Naive thymus-derived CD4-positive, alpha-beta T cell (primary cell): ENCODE results near the gene FRMD4A. TPM values are rescaled to one million over a fixed set of nuclear protein-coding genes. Genes with fewer than 3 reads are reported as not detected.

Experiments used
- ATAC-seq: fragments of 150-1000 bp; cut with Tn5 transposase; 2 replicates; pipeline ENCODE4 v1.10.0; 2021; ENCODE audit warnings: mild to moderate bottlenecking, moderate library complexity
- CTCF ChIA-PET: fragments of 350-600 bp; sonication (Branson Sonifier 250); formaldehyde crosslinking; loops from one replicate; lab custom pipeline; 2021; ENCODE audit warnings: antibody characterized with exemption; lab: Charles Lee
- POLR2A ChIA-PET: fragments of 350-600 bp; sonication (Branson Sonifier 250); formaldehyde crosslinking; loops from one replicate; lab custom pipeline; 2021; ENCODE audit warnings: antibody characterized with exemption, inconsistent platforms; lab: Charles Lee
- DNase-seq, 9 donors: peaks; one replicate each; pipeline versions ENCODE4 v3.0.0 to v3.0.0-alpha.2; 2020 to 2022; ENCODE audit warnings: mixed read lengths in 1 of 9
- H3K27ac ChIP-seq: one replicate; pipeline ENCODE4 v1.7.0; 2013; ENCODE audit warnings: mild to moderate bottlenecking, low read depth, low read length, moderate library complexity
- H3K27me3 ChIP-seq, 2 donors: one replicate each; pipeline ENCODE4 v1.7.0; 2013; ENCODE audit warnings: low read length in 2 of 2, mild to moderate bottlenecking in 2 of 2, moderate library complexity in 2 of 2; ENCODE audit not compliant: control insufficient read depth in 2 of 2, insufficient read depth in 2 of 2
- H3K36me3 ChIP-seq, 3 experiments: 1 replicate in 2 of 3; 2 replicates in 1 of 3; pipeline ENCODE4 v1.7.0; 2013; ENCODE audit warnings: low read length in 3 of 3, mild to moderate bottlenecking in 3 of 3, moderate library complexity in 1 of 3; ENCODE audit not compliant: insufficient read depth in 3 of 3, control insufficient read depth in 2 of 3
- H3K4me1 ChIP-seq, 2 donors: one replicate each; pipeline ENCODE4 v1.7.0; 2013; ENCODE audit warnings: low read length in 2 of 2, mild to moderate bottlenecking in 2 of 2, moderate library complexity in 1 of 2; ENCODE audit not compliant: control insufficient read depth in 2 of 2, insufficient read depth in 2 of 2
- H3K4me3 ChIP-seq: 2 replicates; pipeline ENCODE4 v1.7.0; 2013; ENCODE audit warnings: mild to moderate bottlenecking, low read length
- H3K9me3 ChIP-seq, 3 experiments: 1 replicate in 2 of 3; 2 replicates in 1 of 3; pipeline ENCODE4 v1.7.0; 2013; ENCODE audit warnings: low read length in 3 of 3; ENCODE audit not compliant: control insufficient read depth in 2 of 3
- H3K27ac Mint-ChIP-seq, 9 donors: one replicate each; pipeline ENCODE4 v1.8.0; 2020 to 2022; ENCODE audit warnings: mixed read lengths in 9 of 9, mild to moderate bottlenecking in 8 of 9, moderate library complexity in 5 of 9, inconsistent platforms in 2 of 9
- H3K27me3 Mint-ChIP-seq, 5 donors: one replicate each; pipeline ENCODE4 v1.8.0; 2021 to 2022; ENCODE audit warnings: mixed read lengths in 5 of 5, mild to moderate bottlenecking in 1 of 5
- H3K36me3 Mint-ChIP-seq, 5 donors: one replicate each; pipeline ENCODE4 v1.8.0; 2020 to 2022; ENCODE audit warnings: mixed read lengths in 5 of 5, mild to moderate bottlenecking in 3 of 5, inconsistent platforms in 1 of 5
- H3K4me1 Mint-ChIP-seq, 7 donors: one replicate each; pipeline ENCODE4 v1.8.0; 2020 to 2022; ENCODE audit warnings: mixed read lengths in 7 of 7, mild to moderate bottlenecking in 3 of 7, inconsistent platforms in 1 of 7
- H3K4me3 Mint-ChIP-seq, 10 donors: one replicate each; pipeline ENCODE4 v1.8.0; 2020 to 2022; ENCODE audit warnings: mild to moderate bottlenecking in 10 of 10, mixed read lengths in 10 of 10, moderate library complexity in 6 of 10, inconsistent platforms in 2 of 10
- H3K9me3 Mint-ChIP-seq, 11 donors: one replicate each; pipeline ENCODE4 v1.8.0; 2020 to 2022; ENCODE audit warnings: mixed read lengths in 11 of 11, mild to moderate bottlenecking in 4 of 11, inconsistent platforms in 1 of 11, moderate library complexity in 1 of 11
- intact Hi-C, 2 donors: fragments of 100-400 bp; cut with micrococcal nuclease; formaldehyde crosslinking; loops; one replicate each; pipeline ENCODE4 v1.15.1; 2023
- polyA plus RNA-seq, 2 donors: library from polyadenylated mRNA; unstranded; fragments of 300-500 nt; fragmentation: Illumina TruSeq; gene quantifications; one replicate each; pipeline ENCODE4 v1.2.3, GENCODE V29; 2021
- total RNA-seq, 6 experiments: library from RNA in 5 of 6; stranded (reverse) in 5 of 6; gene quantifications; 1 replicate in 5 of 6; 2 replicates in 1 of 6; pipeline ENCODE4 v1.2.3 and lab custom pipeline; 2021 to 2026

FRMD4A gene
- total and polyA plus RNA-seq, 7 experiments from 2014 or later, result 0.10 to 3.1 (median 0.62) TPM

DNA sequence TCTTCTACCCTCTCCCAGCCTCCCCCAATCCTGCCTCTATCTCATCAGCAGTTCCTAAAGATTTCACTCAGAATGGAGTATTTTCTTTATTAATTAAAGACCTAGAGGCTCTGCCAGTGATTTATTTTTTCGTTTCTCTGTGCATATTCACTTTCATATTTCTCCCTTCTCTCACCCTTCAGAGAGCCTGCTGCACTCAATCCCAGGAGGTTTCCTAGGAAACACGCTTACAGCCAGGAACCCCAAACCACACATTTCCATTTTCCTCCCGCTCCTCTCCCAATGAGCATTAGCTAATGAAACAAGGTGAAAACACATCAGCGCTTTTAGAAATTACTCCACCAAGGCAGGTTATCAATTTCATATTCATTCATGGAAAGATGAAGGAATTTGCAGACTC is 180.2 kb downstream of the FRMD4A start:
- ATAC-seq, result no peak
- Histone ChIP-seq H3K4me1 (no peaks in the 10 kb centered on the region), H3K27me3 (no peaks in the 10 kb centered on the region), H3K36me3 (no peaks in the 10 kb centered on the region), H3K9me3 (no peaks in the 10 kb centered on the region), H3K27ac (no peak overlapping the region), H3K4me3 (no peak overlapping the region)
- peaks cover 0 to 18% (median 2%) of the 10 kb centered on the region in 11 donors for H3K9me3 Mint-ChIP-seq
- peaks cover 0 to 2% (median 0%) of the 10 kb centered on the region in 5 donors for H3K36me3 Mint-ChIP-seq
- intact Hi-C loops, result no loop called here
- H3K4me1 Mint-ChIP-seq, result peaks cover 0 to 2% (median 0%) of the 10 kb centered on the region in 7 donors
- DNase-seq, result no peak
- ChIA-PET POLR2A (interaction anchor here (0.6 kb wide), 1 partner anchor 20 kb away, joined by 3 read pairs; no protein-coding TSS in a partner anchor), CTCF (interaction anchor here (0.7 kb wide), 1 partner anchor 1053 kb away, joined by 3 read pairs; no protein-coding TSS in a partner anchor)
- peaks cover 9 to 25% (median 12%) of the 10 kb centered on the region in 5 donors for H3K27me3 Mint-ChIP-seq
- H3K27ac Mint-ChIP-seq, result no peak overlapping the region
- H3K4me3 Mint-ChIP-seq, result no peak overlapping the region

DNA sequence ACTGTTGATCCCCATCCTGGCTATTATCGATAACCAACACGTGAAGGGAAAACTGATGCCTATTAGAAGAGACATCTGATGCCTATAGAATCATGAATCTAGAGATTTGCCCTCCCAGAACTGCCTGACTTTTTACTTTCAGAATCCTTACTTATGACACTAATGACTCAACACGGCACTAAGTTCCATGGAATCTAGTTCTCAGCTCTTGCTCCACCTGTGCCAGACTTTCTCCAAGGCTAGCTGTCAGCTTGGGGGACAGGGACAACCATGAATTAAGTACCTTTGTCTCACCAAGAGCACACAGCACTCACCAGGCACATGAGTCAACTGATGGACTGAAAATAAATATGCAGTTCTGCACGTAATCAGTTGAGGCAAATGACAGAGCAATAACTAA is 184.2 kb downstream of the FRMD4A start:
- Mint-ChIP-seq H3K27me3 (peaks cover 17 to 52% (median 28%) of the 10 kb centered on the region in 5 donors), H3K4me1 (peaks cover 0 to 2% (median 0%) of the 10 kb centered on the region in 7 donors), H3K36me3 (no peaks in the 10 kb centered on the region), H3K9me3 (peaks cover 0 to 2% (median 0%) of the 10 kb centered on the region in 11 donors), H3K27ac (no peak overlapping the region), H3K4me3 (no peak overlapping the region)
- ATAC-seq (no peak), DNase-seq (no peak)
- Histone ChIP-seq H3K36me3 (no peaks in the 10 kb centered on the region), H3K4me1 (no peaks in the 10 kb centered on the region), H3K27me3 (no peaks in the 10 kb centered on the region), H3K9me3 (no peaks in the 10 kb centered on the region), H3K4me3 (no peak overlapping the region), H3K27ac (no peak overlapping the region)
- CTCF ChIA-PET, result no interaction called here
- POLR2A ChIA-PET, result no interaction called here
- intact Hi-C loops, result no loop called here

DNA sequence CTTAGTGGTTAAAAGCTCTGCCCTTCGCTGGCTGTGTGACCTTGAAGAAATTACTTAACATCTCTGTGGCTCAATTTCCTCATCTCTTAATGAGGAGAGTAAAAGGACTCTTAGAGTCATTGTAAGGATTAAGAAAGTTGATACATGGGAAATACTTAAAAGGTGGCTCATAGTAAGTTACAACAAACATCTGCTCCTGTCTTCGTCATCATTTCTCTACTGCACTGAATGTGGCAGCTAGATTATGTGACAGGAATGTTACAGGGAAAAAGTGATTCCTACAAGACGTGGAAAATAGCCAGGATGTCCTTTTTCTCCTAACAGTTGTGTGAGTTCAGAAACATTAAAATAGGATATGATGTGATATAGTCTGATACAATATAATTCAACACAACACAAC is 184.7 kb downstream of the FRMD4A start:
- ATAC-seq, result no peak
- Mint-ChIP-seq H3K4me1 (no peaks in the 10 kb centered on the region), H3K9me3 (peaks cover 0 to 2% (median 0%) of the 10 kb centered on the region in 11 donors), H3K4me3 (no peak overlapping the region), H3K27me3 (peaks cover 19 to 56% (median 28%) of the 10 kb centered on the region in 5 donors), H3K36me3 (no peaks in the 10 kb centered on the region), H3K27ac (no peak overlapping the region)
- ChIA-PET CTCF (no interaction called here), POLR2A (no interaction called here)
- Histone ChIP-seq H3K27me3 (no peaks in the 10 kb centered on the region), H3K27ac (no peak overlapping the region), H3K36me3 (no peaks in the 10 kb centered on the region), H3K9me3 (no peaks in the 10 kb centered on the region), H3K4me3 (no peak overlapping the region), H3K4me1 (no peaks in the 10 kb centered on the region)
- no peak for DNase-seq
- intact Hi-C loops, result no loop called here

DNA sequence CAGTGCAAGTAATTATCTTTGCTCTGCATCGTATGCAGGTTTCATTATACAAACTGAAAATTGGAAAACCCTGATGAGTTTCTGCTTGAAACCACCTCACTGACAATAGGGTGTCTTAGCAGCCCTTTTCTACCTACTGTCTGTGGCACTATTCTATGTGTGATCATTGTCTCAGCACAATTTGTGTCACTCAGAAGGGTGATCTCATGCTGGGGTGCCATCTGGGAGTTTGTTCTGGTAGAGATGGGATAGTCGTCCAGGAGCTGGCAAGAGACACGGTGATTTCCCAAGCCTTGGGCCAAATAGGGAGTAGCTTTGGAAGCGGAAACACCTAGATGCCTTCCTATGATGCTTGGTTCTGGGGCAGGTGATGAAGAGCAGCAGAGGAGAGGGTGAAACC is 186.3 kb downstream of the FRMD4A start:
- intact Hi-C loops, result no loop called here
- H3K27ac Mint-ChIP-seq, result no peak overlapping the region
- no peaks in the 10 kb centered on the region for H3K4me1 Mint-ChIP-seq
- Histone ChIP-seq H3K27ac (no peak overlapping the region), H3K36me3 (no peaks in the 10 kb centered on the region), H3K27me3 (no peaks in the 10 kb centered on the region), H3K4me1 (no peaks in the 10 kb centered on the region), H3K4me3 (no peak overlapping the region), H3K9me3 (no peaks in the 10 kb centered on the region)
- H3K36me3 Mint-ChIP-seq, result peaks cover 0 to 4% (median 0%) of the 10 kb centered on the region in 5 donors
- DNase-seq, result no peak
- ChIA-PET POLR2A (no interaction called here), CTCF (no interaction called here)
- H3K4me3 Mint-ChIP-seq, result no peak overlapping the region
- ATAC-seq, result no peak
- no peaks in the 10 kb centered on the region for H3K9me3 Mint-ChIP-seq
- H3K27me3 Mint-ChIP-seq, result peaks cover 15 to 58% (median 31%) of the 10 kb centered on the region in 5 donors

DNA sequence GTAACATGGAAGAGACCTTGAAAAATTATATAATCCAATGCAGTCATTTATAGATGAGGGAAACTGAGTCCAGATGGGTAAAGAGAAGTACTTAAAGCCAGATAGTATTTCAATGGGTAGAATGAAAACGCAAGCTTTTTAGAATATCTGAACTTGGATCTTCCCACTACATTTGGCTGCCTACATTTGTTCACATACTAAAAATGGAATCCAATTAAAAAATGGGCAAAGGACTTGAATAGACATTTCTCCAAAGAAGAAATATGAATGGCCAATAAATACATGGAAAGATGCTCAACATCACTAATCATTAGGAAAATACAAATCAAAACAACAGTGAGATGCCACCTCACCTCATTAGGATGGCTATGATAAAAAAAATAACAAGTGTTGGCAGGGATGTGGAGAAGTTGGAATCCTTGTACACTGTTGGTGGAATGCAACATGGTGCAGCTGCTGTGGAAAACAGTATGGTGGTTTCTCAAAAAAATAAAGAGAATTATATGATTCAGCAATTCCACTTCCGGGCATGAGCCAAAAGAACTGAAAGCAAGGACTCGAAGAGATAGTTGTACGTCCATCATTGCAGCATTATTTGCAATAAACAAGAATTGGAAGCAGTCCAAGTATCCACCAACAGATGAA is 188.0 kb downstream of the FRMD4A start:
- Mint-ChIP-seq H3K4me1 (no peaks in the 10 kb centered on the region), H3K9me3 (no peaks in the 10 kb centered on the region), H3K27ac (no peak overlapping the region), H3K4me3 (no peak overlapping the region), H3K36me3 (peaks cover 0 to 4% (median 0%) of the 10 kb centered on the region in 5 donors), H3K27me3 (peaks cover 13 to 52% (median 33%) of the 10 kb centered on the region in 5 donors)
- DNase-seq (no peak), ATAC-seq (no peak)
- intact Hi-C loops, result no loop called here
- Histone ChIP-seq H3K9me3 (no peaks in the 10 kb centered on the region), H3K27ac (no peak overlapping the region), H3K27me3 (no peaks in the 10 kb centered on the region), H3K4me3 (no peak overlapping the region), H3K36me3 (no peaks in the 10 kb centered on the region), H3K4me1 (no peaks in the 10 kb centered on the region)
- CTCF ChIA-PET, result no interaction called here
- POLR2A ChIA-PET, result no interaction called here

DNA sequence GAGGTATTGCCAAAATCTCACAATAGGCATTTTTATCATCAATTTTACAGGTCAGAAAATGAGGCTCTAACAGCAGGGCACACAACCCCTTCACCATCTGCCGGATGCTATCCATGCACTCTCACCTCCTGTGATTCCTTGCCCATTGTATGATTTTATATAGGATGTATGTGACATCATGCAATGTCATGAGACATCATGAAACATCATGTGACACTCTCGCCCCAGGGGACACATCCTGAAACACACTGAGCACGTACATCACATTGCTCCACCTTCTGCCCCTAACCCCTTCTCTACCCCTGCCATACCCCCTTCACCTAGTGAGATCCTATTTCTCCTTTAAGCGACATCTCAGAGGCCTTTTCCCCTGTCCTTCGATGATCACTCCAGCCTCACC is 189.4 kb downstream of the FRMD4A start:
- H3K27ac Mint-ChIP-seq, result no peak overlapping the region
- peaks cover 10 to 47% (median 34%) of the 10 kb centered on the region in 5 donors for H3K27me3 Mint-ChIP-seq
- Histone ChIP-seq H3K27me3 (no peaks in the 10 kb centered on the region), H3K27ac (no peak overlapping the region), H3K4me1 (no peaks in the 10 kb centered on the region), H3K9me3 (no peaks in the 10 kb centered on the region), H3K4me3 (no peak overlapping the region), H3K36me3 (no peaks in the 10 kb centered on the region)
- ATAC-seq (no peak), DNase-seq (no peak)
- CTCF ChIA-PET, result no interaction called here
- intact Hi-C loops, result no loop called here
- H3K9me3 Mint-ChIP-seq, result no peaks in the 10 kb centered on the region
- no peak overlapping the region for H3K4me3 Mint-ChIP-seq
- peaks cover 0 to 4% (median 0%) of the 10 kb centered on the region in 5 donors for H3K36me3 Mint-ChIP-seq
- no peaks in the 10 kb centered on the region for H3K4me1 Mint-ChIP-seq
- POLR2A ChIA-PET, result no interaction called here

DNA sequence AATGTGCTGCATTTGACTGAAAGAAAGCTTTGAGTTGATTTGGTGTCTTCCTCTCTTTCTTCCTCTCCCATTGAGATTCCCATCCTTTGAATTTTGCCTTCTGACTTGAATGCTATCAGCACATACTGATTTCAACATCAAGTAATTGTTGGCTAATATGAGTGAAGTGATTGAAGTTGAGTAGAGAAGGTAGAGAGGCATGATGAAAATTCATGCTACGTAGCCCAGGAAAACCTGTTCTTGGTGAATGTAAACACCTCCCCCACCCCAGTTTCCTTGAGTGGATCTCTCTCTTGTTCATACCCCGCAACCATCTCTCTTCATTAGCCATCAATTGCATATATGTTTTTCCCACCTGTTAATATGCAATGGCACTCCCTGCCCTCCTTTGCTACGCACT is 193.3 kb downstream of the FRMD4A start:
- POLR2A ChIA-PET, result no interaction called here
- ATAC-seq (no peak), DNase-seq (no peak)
- Histone ChIP-seq H3K9me3 (no peaks in the 10 kb centered on the region), H3K36me3 (no peaks in the 10 kb centered on the region), H3K27ac (no peak overlapping the region), H3K4me1 (no peaks in the 10 kb centered on the region), H3K4me3 (no peak overlapping the region), H3K27me3 (no peaks in the 10 kb centered on the region)
- no peaks in the 10 kb centered on the region for H3K4me1 Mint-ChIP-seq
- no peak overlapping the region for H3K27ac Mint-ChIP-seq
- peaks cover 0 to 4% (median 0%) of the 10 kb centered on the region in 5 donors for H3K36me3 Mint-ChIP-seq
- no peak overlapping the region for H3K4me3 Mint-ChIP-seq
- intact Hi-C loops, result no loop called here
- H3K27me3 Mint-ChIP-seq, result peaks cover 5 to 28% (median 20%) of the 10 kb centered on the region in 5 donors
- CTCF ChIA-PET, result no interaction called here
- H3K9me3 Mint-ChIP-seq, result peaks cover 0 to 6% (median 0%) of the 10 kb centered on the region in 11 donors
